ENCODE measurements around the gene NWD2.

DNA sequence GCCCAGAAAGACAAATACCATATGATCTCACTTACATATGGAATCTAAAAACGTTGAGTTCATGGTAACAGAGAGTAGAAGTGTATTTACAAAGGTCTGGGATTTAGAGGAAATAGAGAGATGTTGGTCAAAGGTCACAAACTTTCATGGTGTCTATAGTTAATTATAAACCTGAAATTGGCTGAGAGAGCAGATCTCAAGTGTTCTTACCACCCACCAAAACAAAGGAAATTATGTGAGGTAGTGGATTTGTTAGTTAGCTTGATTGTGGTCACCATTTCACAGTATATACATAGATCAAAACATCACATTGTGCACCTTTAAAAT is 186.8 kb downstream of the NWD2 start:
- TF ChIP-seq POLR2AphosphoS5 (IDR thresholded peaks at IDR 0.05; ENCODE audit: insufficient read depth in 1 of 2, low read depth in 1 of 2) = no peak
- TF ChIP-seq, protein P1, sequence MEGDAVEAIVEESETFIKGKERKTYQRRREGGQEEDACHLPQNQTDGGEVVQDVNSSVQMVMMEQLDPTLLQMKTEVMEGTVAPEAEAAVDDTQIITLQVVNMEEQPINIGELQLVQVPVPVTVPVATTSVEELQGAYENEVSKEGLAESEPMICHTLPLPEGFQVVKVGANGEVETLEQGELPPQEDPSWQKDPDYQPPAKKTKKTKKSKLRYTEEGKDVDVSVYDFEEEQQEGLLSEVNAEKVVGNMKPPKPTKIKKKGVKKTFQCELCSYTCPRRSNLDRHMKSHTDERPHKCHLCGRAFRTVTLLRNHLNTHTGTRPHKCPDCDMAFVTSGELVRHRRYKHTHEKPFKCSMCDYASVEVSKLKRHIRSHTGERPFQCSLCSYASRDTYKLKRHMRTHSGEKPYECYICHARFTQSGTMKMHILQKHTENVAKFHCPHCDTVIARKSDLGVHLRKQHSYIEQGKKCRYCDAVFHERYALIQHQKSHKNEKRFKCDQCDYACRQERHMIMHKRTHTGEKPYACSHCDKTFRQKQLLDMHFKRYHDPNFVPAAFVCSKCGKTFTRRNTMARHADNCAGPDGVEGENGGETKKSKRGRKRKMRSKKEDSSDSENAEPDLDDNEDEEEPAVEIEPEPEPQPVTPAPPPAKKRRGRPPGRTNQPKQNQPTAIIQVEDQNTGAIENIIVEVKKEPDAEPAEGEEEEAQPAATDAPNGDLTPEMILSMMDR (IDR thresholded peaks at IDR 0.05) = no peak
- TF ChIP-seq POLR2A (IDR thresholded peaks at IDR 0.05) = no peak

Data from vagina (tissue), 2 donors.